ENCODE results near the gene PTPRCAP.
A peak's percentile ranks its signal among the peaks of the same experiment; 100 is the strongest.

GRCh38 chr11:67389477-67389876 is 48.0 kb downstream of the PTPRCAP start:
- TF ChIP-seq, protein P1, sequence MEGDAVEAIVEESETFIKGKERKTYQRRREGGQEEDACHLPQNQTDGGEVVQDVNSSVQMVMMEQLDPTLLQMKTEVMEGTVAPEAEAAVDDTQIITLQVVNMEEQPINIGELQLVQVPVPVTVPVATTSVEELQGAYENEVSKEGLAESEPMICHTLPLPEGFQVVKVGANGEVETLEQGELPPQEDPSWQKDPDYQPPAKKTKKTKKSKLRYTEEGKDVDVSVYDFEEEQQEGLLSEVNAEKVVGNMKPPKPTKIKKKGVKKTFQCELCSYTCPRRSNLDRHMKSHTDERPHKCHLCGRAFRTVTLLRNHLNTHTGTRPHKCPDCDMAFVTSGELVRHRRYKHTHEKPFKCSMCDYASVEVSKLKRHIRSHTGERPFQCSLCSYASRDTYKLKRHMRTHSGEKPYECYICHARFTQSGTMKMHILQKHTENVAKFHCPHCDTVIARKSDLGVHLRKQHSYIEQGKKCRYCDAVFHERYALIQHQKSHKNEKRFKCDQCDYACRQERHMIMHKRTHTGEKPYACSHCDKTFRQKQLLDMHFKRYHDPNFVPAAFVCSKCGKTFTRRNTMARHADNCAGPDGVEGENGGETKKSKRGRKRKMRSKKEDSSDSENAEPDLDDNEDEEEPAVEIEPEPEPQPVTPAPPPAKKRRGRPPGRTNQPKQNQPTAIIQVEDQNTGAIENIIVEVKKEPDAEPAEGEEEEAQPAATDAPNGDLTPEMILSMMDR (IDR thresholded peaks at IDR 0.05), result peak in 3 of 4 experiments; percentile 35 to 55 (median 54)
- TF ChIP-seq POLR2A (IDR thresholded peaks at IDR 0.05), result no peak
